Cardiac muscle cell (in vitro differentiated cells and primary cell): ENCODE measurements around the gene CETP. TPM values are rescaled to one million over a fixed set of nuclear protein-coding genes. Genes with fewer than 3 reads are reported as not detected.

Experiments used
- DNase-seq, 2 donors: peaks; one replicate each; pipeline versions ENCODE4 v3.0.0 to v3.0.0-alpha.2; 2010 to 2017; ENCODE audit warnings: low read depth in 1 of 2, low spot score in 1 of 2
- H3K27ac ChIP-seq: fragments of 200-600 bp; sonication (generic); 2 replicates; pipeline ENCODE4 v1.5.1; 2016
- H3K27me3 ChIP-seq: fragments of 200-600 bp; sonication (generic); 2 replicates; pipeline ENCODE4 v1.6.0; 2016; ENCODE audit warnings: control low read depth
- H3K36me3 ChIP-seq: fragments of 200-600 bp; sonication (generic); 2 replicates; pipeline ENCODE4 v1.5.1; 2016; ENCODE audit warnings: control low read depth
- H3K4me1 ChIP-seq: fragments of 200-600 bp; sonication (generic); 2 replicates; pipeline ENCODE4 v1.8.1; 2017; ENCODE audit warnings: low read depth, mild to moderate bottlenecking, mixed run types
- H3K4me3 ChIP-seq: fragments of 200-600 bp; sonication (generic); 2 replicates; pipeline ENCODE4 v1.5.1; 2016; ENCODE audit warnings: mild to moderate bottlenecking
- H3K9me3 ChIP-seq: fragments of 200-600 bp; sonication (generic); 2 replicates; pipeline ENCODE4 v1.5.1; 2017; ENCODE audit warnings: low read depth, mild to moderate bottlenecking, control low read depth
- polyA plus RNA-seq: library from polyadenylated mRNA; unstranded; fragments of >200 nt; fragmentation: Nextera tagmentation; extraction: Ambion mirVana; gene quantifications from 2 replicates; pipeline ENCODE4 v1.2.1, GENCODE V29; 2016
- total RNA-seq: library from RNA; depleted of rRNA; stranded (reverse); fragments of >200 nt; gene quantifications from 2 replicates; pipeline ENCODE4 v1.2.3, GENCODE V29; 2016
- TF ChIP-seq, protein P1 (sequence below): IDR thresholded peaks from 2 replicates; pipeline ENCODE4 v1.5.1; 2012; ENCODE audit warnings: low read depth, mild to moderate bottlenecking, low read length

CETP gene
- total and polyA plus RNA-seq, 2 experiments from 2014 or later, result 0.27 to 0.49 TPM

DNA sequence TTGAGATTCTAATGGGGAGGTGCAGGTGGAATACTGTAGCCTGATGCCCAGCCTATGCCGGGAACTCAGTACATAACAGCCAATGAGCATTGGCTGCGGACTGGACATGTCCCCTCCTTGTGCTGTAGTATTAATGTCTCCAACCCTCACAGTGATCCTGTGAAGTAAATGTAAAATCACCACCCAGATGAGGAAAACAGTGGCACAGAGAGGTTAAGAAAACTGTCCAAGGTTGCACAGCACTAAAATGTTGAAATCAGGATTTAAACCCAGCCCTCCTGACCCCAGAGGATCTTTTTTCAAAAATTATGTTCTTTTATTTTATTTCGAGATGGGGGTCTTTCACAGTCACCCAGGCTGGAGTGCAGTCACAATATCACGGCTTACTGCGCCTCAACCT, 35.5 kb downstream of the CETP start:
- no peak for DNase-seq
- peaks cover 25% of the 10 kb centered on the region for H3K27me3 ChIP-seq
- H3K27ac ChIP-seq, result no peak overlapping the region
- no peaks in the 10 kb centered on the region for H3K4me1 ChIP-seq
- TF ChIP-seq, protein P1, sequence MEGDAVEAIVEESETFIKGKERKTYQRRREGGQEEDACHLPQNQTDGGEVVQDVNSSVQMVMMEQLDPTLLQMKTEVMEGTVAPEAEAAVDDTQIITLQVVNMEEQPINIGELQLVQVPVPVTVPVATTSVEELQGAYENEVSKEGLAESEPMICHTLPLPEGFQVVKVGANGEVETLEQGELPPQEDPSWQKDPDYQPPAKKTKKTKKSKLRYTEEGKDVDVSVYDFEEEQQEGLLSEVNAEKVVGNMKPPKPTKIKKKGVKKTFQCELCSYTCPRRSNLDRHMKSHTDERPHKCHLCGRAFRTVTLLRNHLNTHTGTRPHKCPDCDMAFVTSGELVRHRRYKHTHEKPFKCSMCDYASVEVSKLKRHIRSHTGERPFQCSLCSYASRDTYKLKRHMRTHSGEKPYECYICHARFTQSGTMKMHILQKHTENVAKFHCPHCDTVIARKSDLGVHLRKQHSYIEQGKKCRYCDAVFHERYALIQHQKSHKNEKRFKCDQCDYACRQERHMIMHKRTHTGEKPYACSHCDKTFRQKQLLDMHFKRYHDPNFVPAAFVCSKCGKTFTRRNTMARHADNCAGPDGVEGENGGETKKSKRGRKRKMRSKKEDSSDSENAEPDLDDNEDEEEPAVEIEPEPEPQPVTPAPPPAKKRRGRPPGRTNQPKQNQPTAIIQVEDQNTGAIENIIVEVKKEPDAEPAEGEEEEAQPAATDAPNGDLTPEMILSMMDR, result no peak
- H3K4me3 ChIP-seq, result no peak overlapping the region
- no peaks in the 10 kb centered on the region for H3K36me3 ChIP-seq
- H3K9me3 ChIP-seq, result no peaks in the 10 kb centered on the region

DNA sequence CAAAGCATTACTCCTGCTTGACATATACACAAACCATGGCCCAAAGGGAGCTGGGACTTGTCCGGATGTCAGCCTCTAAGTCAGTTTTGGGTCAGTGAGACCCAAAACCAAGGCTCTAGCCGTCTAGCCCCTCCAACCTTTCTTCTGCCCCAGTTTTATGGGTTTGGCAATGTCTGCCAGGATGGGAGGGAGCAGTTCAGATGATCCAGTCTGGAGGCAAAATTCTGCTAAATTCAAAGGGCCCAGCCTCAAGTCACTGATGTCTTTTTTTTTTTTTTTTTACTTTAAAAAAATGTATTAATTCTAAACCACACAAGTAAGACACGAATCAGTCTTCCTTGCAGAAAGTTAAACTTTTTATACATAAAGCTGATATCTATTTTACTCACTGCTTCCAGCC, 36.2 kb downstream of the CETP start:
- Histone ChIP-seq H3K27me3 (peaks cover 25% of the 10 kb centered on the region), H3K4me1 (no peaks in the 10 kb centered on the region), H3K4me3 (no peak overlapping the region), H3K9me3 (no peaks in the 10 kb centered on the region), H3K36me3 (no peaks in the 10 kb centered on the region), H3K27ac (no peak overlapping the region)
- TF ChIP-seq, protein P1, result no peak
- no peak for DNase-seq

DNA sequence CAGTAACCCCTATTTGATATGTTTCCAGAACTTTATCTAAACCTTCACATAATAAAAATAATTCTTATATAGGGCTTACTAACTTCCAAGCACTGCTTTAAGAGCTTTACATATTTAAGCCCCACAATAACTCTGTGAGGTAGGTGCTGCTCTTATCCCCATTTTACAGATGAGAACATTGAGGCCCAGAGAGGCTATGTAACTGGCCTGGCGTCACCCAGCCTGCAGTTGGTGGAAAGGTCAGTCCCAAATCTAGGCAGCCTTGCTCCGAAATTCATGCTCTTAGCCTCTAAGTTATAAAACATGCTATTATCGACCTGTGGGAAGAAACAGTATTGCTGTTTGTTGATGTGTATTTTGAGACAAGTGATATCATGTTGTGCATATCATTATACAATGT, 36.6 kb downstream of the CETP start:
- TF ChIP-seq, protein P1, result no peak
- H3K4me3 ChIP-seq, result no peak overlapping the region
- peaks cover 25% of the 10 kb centered on the region for H3K27me3 ChIP-seq
- DNase-seq, result no peak
- no peaks in the 10 kb centered on the region for H3K9me3 ChIP-seq
- no peaks in the 10 kb centered on the region for H3K36me3 ChIP-seq
- no peak overlapping the region for H3K27ac ChIP-seq
- H3K4me1 ChIP-seq, result no peaks in the 10 kb centered on the region

DNA sequence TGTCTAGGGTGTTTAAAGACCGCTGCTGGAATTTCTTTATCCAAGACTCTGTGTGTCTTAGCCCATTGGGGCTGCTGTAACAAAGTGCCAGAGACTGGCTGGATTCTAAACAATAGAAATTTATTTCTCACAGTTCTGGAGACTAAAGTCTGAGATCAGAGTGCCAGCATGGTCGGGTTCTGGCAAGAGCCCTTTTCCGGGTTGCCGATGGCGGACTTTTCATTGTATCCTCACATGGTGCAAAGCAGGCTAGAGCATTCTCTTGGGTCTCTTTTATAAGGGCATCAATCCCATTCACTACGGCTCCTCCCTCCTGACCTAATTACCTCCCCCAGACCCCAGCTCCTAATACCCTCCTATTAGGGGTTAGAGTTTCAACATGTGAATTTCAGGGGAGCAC, 37.1 kb downstream of the CETP start:
- Histone ChIP-seq H3K4me1 (no peaks in the 10 kb centered on the region), H3K36me3 (no peaks in the 10 kb centered on the region), H3K9me3 (no peaks in the 10 kb centered on the region), H3K27ac (no peak overlapping the region), H3K27me3 (peaks cover 25% of the 10 kb centered on the region), H3K4me3 (no peak overlapping the region)
- TF ChIP-seq, protein P1, result no peak
- no peak for DNase-seq

DNA sequence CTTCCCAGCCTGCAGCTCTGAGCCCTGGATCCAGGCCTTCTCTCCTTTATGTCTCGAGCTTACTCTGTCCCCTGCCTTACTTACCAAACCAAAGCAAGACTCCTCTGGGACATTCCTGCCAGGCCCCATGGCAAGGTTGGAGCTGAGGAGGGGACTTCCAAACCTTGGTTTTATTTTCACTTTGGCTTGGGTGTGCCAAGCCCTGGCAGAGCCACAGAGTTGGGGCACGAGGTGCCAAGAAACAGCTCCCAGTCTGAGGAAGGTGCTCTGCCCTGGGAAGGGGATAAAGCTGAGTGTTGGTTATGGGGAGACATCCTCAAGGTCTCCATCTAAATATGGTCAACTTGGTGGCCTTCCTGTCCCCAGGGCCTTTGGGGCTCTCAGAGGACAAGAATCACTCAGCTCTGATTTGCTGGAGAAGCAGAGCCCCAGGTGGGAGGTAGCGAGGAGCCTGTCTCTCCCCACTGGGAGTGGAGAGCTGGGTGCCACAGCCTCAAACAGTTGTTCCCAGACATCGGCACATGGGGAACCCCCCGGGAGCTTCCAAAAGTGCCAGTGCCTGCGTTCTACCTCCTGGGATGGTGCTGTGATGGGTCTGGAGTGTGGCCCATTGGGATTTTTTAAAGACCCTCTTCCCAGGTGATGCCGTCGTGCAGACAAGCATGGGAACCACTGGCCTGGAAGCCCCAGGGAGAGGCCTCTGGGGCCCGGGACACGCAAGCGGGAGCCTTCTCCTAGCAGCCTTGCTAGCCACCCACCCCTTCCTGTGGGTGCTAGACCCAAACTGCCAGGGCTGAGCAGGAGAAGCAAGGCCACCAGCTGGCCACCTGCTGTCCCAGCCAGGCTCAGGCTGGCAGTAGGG, 37.9 kb downstream of the CETP start:
- Histone ChIP-seq H3K36me3 (no peaks in the 10 kb centered on the region), H3K27ac (no peak overlapping the region), H3K4me1 (no peaks in the 10 kb centered on the region), H3K27me3 (peaks cover 18% of the 10 kb centered on the region), H3K9me3 (no peaks in the 10 kb centered on the region), H3K4me3 (no peak overlapping the region)
- TF ChIP-seq, protein P1, result no peak
- no peak for DNase-seq
